ENCODE results near the gene HDAC8.

- TF ChIP-seq, protein P1, sequence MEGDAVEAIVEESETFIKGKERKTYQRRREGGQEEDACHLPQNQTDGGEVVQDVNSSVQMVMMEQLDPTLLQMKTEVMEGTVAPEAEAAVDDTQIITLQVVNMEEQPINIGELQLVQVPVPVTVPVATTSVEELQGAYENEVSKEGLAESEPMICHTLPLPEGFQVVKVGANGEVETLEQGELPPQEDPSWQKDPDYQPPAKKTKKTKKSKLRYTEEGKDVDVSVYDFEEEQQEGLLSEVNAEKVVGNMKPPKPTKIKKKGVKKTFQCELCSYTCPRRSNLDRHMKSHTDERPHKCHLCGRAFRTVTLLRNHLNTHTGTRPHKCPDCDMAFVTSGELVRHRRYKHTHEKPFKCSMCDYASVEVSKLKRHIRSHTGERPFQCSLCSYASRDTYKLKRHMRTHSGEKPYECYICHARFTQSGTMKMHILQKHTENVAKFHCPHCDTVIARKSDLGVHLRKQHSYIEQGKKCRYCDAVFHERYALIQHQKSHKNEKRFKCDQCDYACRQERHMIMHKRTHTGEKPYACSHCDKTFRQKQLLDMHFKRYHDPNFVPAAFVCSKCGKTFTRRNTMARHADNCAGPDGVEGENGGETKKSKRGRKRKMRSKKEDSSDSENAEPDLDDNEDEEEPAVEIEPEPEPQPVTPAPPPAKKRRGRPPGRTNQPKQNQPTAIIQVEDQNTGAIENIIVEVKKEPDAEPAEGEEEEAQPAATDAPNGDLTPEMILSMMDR (conservative IDR thresholded peaks at IDR 0.05 in 1 of 2, IDR thresholded peaks at IDR 0.05 in 1 of 2; ENCODE audit: extremely low read depth in 1 of 2, insufficient read depth in 1 of 2, low read depth in 1 of 2, low read length in 2 of 2), result no peak
- TF ChIP-seq EZH2 (IDR thresholded peaks at IDR 0.05; ENCODE audit: borderline replicate concordance, low read length), result no peak
These were observed 263.2 kb downstream of the HDAC8 start for GRCh38 chrX:72309297-72310071.

Data from mammary epithelial cell (primary cell).